SH-SY5Y (cell line): Measurements from ENCODE around the gene CCL25.

Experiments used
- GATA2 ChIP-seq: IDR thresholded peaks from 2 replicates; pipeline ENCODE4 v1.6.1; 2011; ENCODE audit warnings: mild to moderate bottlenecking, low read depth, low read length
- GATA3 ChIP-seq: IDR thresholded peaks from 2 replicates; pipeline ENCODE4 v1.6.1; 2011; ENCODE audit warnings: low read depth, mild to moderate bottlenecking, low read length, moderate library complexity

DNA sequence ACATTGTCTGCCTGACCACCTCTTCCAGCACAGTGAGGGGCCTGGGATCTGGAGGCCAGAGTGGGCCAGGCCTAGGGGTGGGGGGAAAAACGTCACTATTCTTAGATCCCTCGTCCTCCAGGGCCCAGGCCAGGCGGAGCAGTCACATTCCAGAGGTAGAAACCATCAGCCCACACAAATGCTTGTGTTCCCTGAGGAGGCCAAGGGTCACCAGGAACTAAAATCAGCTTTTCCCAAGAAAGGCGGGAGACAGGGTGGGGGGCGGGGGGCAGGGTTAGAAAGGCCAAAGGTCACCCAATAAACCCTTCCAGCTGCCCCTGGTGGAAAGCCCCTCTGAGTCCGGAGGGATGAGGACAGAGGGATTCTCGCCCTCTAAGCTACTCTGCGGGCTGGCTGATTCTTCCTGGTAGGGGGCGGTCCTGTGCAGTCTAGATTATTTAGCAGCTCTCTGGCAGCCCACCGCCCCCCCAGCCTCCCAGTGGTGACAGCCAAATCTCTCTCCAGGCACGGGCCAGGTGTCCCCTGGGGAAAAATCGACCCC lies 23.5 kb upstream of the CCL25 start:
- TF ChIP-seq GATA2 = no peak
- no peak for TF ChIP-seq GATA3
